MCF 10A (cell line): Measurements from ENCODE around the gene DUSP14. TPM values are rescaled to one million over a fixed set of nuclear protein-coding genes. Genes with fewer than 3 reads are reported as not detected.

Experiments
- BruUV-seq: library from RNA; stranded (reverse); fragments of 400-500 nt; replicated peaks from 2 replicates; lab custom pipeline; 2021; lab: Mats Ljungman, UMichigan
- CTCF ChIA-PET: fragments of 300-600 bp; sonication (Branson Sonifier 250); formaldehyde crosslinking; extraction: SDS; loops from one replicate; lab custom pipeline; 2021; ENCODE audit warnings: antibody characterized with exemption, inconsistent platforms; lab: Yijun Ruan, JAX
- POLR2A ChIA-PET: fragments of 300-600, 350-650 bp; sonication (Branson Sonifier 250); formaldehyde crosslinking; extraction: SDS; loops from one replicate; lab custom pipeline; 2020; ENCODE audit warnings: antibody characterized with exemption, inconsistent platforms; lab: Yijun Ruan, JAX
- DNase-seq: peaks from one replicate; pipeline ENCODE4 v3.0.0-alpha.2; 2018; ENCODE audit not compliant: unreplicated experiment
- H3K27ac Mint-ChIP-seq: one replicate; pipeline ENCODE4 v1.8.0; 2022; ENCODE audit warnings: mild to moderate bottlenecking, low read depth, mixed read lengths; ENCODE audit not compliant: unreplicated experiment
- H3K27me3 Mint-ChIP-seq: one replicate; pipeline ENCODE4 v1.8.0; 2022; ENCODE audit warnings: mixed read lengths; ENCODE audit not compliant: insufficient read depth, unreplicated experiment
- H3K36me3 Mint-ChIP-seq: one replicate; pipeline ENCODE4 v1.8.0; 2022; ENCODE audit warnings: mild to moderate bottlenecking, moderate library complexity, mixed read lengths; ENCODE audit not compliant: insufficient read depth, unreplicated experiment
- H3K4me1 Mint-ChIP-seq: one replicate; pipeline ENCODE4 v1.8.0; 2022; ENCODE audit warnings: mixed read lengths; ENCODE audit not compliant: insufficient read depth, unreplicated experiment
- H3K4me3 Mint-ChIP-seq: one replicate; pipeline ENCODE4 v1.8.0; 2022; ENCODE audit warnings: mild to moderate bottlenecking, moderate library complexity, mixed read lengths; ENCODE audit not compliant: unreplicated experiment
- H3K9me3 Mint-ChIP-seq: one replicate; pipeline ENCODE4 v1.8.0; 2022; ENCODE audit warnings: mixed read lengths; ENCODE audit not compliant: unreplicated experiment
- intact Hi-C: fragments of 100-400 bp; cut with micrococcal nuclease; formaldehyde crosslinking; loops from 2 replicates; pipeline ENCODE4 v1.14.1; 2022
- total RNA-seq: library from RNA; stranded (reverse); gene quantifications from 2 replicates; pipeline ENCODE4 v1.2.3, GENCODE V29; 2022
- TF ChIP-seq, protein P1 (sequence below): fragments of 200-600 bp; IDR thresholded peaks from one replicate; pipeline ENCODE4 v1.8.0; 2022; ENCODE audit warnings: antibody characterized with exemption, mild to moderate bottlenecking; ENCODE audit not compliant: unreplicated experiment

The DUSP14 gene
- total RNA-seq, 1 experiment from 2014 or later: 39.4 TPM

- no peak for DNase-seq
- ChIA-PET CTCF (interaction anchor here (4.3 kb wide), 1 partner anchor 40 kb away, joined by 34 read pairs; no protein-coding TSS in a partner anchor), POLR2A (interaction anchor here (1.2 kb wide), 1 partner anchor 12 kb away, joined by 3 read pairs; no protein-coding TSS in a partner anchor)
- H3K36me3 Mint-ChIP-seq: peaks cover 76% of the 10 kb centered on the region
- BruUV-seq: no TSS peak
- intact Hi-C loops: no loop called here
- no peaks in the 10 kb centered on the region for H3K27me3 Mint-ChIP-seq
- H3K9me3 Mint-ChIP-seq: no peaks in the 10 kb centered on the region
- H3K4me3 Mint-ChIP-seq: no peak overlapping the region
- TF ChIP-seq, protein P1, sequence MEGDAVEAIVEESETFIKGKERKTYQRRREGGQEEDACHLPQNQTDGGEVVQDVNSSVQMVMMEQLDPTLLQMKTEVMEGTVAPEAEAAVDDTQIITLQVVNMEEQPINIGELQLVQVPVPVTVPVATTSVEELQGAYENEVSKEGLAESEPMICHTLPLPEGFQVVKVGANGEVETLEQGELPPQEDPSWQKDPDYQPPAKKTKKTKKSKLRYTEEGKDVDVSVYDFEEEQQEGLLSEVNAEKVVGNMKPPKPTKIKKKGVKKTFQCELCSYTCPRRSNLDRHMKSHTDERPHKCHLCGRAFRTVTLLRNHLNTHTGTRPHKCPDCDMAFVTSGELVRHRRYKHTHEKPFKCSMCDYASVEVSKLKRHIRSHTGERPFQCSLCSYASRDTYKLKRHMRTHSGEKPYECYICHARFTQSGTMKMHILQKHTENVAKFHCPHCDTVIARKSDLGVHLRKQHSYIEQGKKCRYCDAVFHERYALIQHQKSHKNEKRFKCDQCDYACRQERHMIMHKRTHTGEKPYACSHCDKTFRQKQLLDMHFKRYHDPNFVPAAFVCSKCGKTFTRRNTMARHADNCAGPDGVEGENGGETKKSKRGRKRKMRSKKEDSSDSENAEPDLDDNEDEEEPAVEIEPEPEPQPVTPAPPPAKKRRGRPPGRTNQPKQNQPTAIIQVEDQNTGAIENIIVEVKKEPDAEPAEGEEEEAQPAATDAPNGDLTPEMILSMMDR: no peak
- H3K4me1 Mint-ChIP-seq: no peaks in the 10 kb centered on the region
- H3K27ac Mint-ChIP-seq: no peak overlapping the region
Observed at GRCh38 chr17:37530420-37530819, 40.7 kb downstream of the DUSP14 start.

GRCh38 chr17:37532756-37533155 lies 43.1 kb downstream of the DUSP14 start:
- no peaks in the 10 kb centered on the region for H3K9me3 Mint-ChIP-seq
- intact Hi-C loops: no loop called here

GRCh38 chr17:37535906-37536305 lies 46.2 kb downstream of the DUSP14 start:
- Mint-ChIP-seq H3K27ac (no peak overlapping the region), H3K36me3 (peaks cover 85% of the 10 kb centered on the region), H3K27me3 (no peaks in the 10 kb centered on the region), H3K4me3 (no peak overlapping the region), H3K9me3 (no peaks in the 10 kb centered on the region), H3K4me1 (no peaks in the 10 kb centered on the region)
- intact Hi-C loops: no loop called here
- DNase-seq: no peak
- TF ChIP-seq, protein P1: no peak
- ChIA-PET POLR2A (interaction anchor here (0.8 to 1.2 kb wide), 2 partner anchors 16 to 107 kb away, joined by 3 read pairs; partner anchors contain the start of gene DDX52), CTCF (interaction anchor here (0.5 kb wide), 1 partner anchor 91 kb away, joined by 3 read pairs; no protein-coding TSS in a partner anchor)
- no TSS peak for BruUV-seq

More at GRCh38 chr17:37532756-37533155, 43.1 kb downstream of the DUSP14 start:
- Mint-ChIP-seq H3K4me1 (no peaks in the 10 kb centered on the region), H3K27ac (no peak overlapping the region), H3K4me3 (no peak overlapping the region), H3K36me3 (peaks cover 80% of the 10 kb centered on the region), H3K27me3 (no peaks in the 10 kb centered on the region)
- TF ChIP-seq, protein P1: no peak
- ChIA-PET CTCF (interaction anchor here (0.6 kb wide), 1 partner anchor 302 kb away, joined by 3 read pairs; no protein-coding TSS in a partner anchor), POLR2A (no interaction called here)
- DNase-seq: no peak
- no TSS peak for BruUV-seq

GRCh38 chr17:37538981-37539659 lies 49.4 kb downstream of the DUSP14 start:
- Mint-ChIP-seq H3K27me3 (no peaks in the 10 kb centered on the region), H3K4me3 (no peak overlapping the region), H3K27ac (no peak overlapping the region), H3K9me3 (no peaks in the 10 kb centered on the region), H3K4me1 (no peaks in the 10 kb centered on the region), H3K36me3 (peaks cover 86% of the 10 kb centered on the region)
- TF ChIP-seq, protein P1: no peak
- ChIA-PET POLR2A (no interaction called here), CTCF (no interaction called here)
- no TSS peak for BruUV-seq
- no peak for DNase-seq
- intact Hi-C loops: no loop called here
